AG04449 (cell line): Measurements from ENCODE around the gene PPP2R2B.

Experiments used
- CTCF ChIA-PET: fragments of 350-600 bp; formaldehyde crosslinking; extraction: SDS; loops from one replicate; lab custom pipeline; 2021; ENCODE audit warnings: antibody characterized with exemption; lab: Yijun Ruan, JAX
- POLR2A ChIA-PET: fragments of 400-600, 350-600 bp; formaldehyde crosslinking; extraction: SDS; loops from one replicate; lab custom pipeline; 2020; ENCODE audit warnings: antibody characterized with exemption, inconsistent platforms; lab: Yijun Ruan, JAX
- DNase-seq: peaks from one replicate; pipeline ENCODE4 v3.0.0-alpha.2; 2010; ENCODE audit warnings: low read depth, low spot score
- H3K4me3 ChIP-seq: 2 replicates; pipeline ENCODE4 v1.5.1; 2011; ENCODE audit warnings: low read depth, mild to moderate bottlenecking, control low read depth, low read length
- CTCF ChIP-seq: IDR thresholded peaks from one replicate; pipeline ENCODE4 v1.5.1; 2011; ENCODE audit warnings: mild to moderate bottlenecking, moderate library complexity, low read length, control low read depth, inconsistent platforms; ENCODE audit not compliant: insufficient read depth; ENCODE audit errors: missing control alignments

The PPP2R2B gene

GRCh38 chr5:146880966-146881365, 2.4 kb upstream of the PPP2R2B start:
- ChIA-PET POLR2A (no interaction called here), CTCF (no interaction called here)
- no peak for TF ChIP-seq CTCF
- no peak for DNase-seq
- H3K4me3 ChIP-seq, result no peak overlapping the region

- CTCF ChIA-PET, result no interaction called here
- POLR2A ChIA-PET, result no interaction called here
- H3K4me3 ChIP-seq, result peak overlapping the region; percentile 61
- DNase-seq, result no peak
- TF ChIP-seq CTCF, result no peak
Measured at GRCh38 chr5:146877783-146878475, 628 bp downstream of the PPP2R2B start.

- CTCF ChIA-PET, result no interaction called here
- POLR2A ChIA-PET, result no interaction called here
- H3K4me3 ChIP-seq, result peak overlapping the region; percentile 61
- DNase-seq, result no peak
- no peak for TF ChIP-seq CTCF
Measured at GRCh38 chr5:146877178-146877681, 1.3 kb downstream of the PPP2R2B start.

- POLR2A ChIA-PET, result no interaction called here
- no peak for DNase-seq
- no peak overlapping the region for H3K4me3 ChIP-seq
- CTCF ChIA-PET, result no interaction called here
- TF ChIP-seq CTCF, result no peak
Measured at GRCh38 chr5:146873186-146873917, 5.2 kb downstream of the PPP2R2B start.

- no peak for TF ChIP-seq CTCF
- CTCF ChIA-PET, result no interaction called here
- POLR2A ChIA-PET, result no interaction called here
- H3K4me3 ChIP-seq, result no peak overlapping the region
- DNase-seq, result no peak
Measured at GRCh38 chr5:146872188-146872587, 6.4 kb downstream of the PPP2R2B start.

- DNase-seq, result no peak
- ChIA-PET POLR2A (no interaction called here), CTCF (no interaction called here)
- no peak overlapping the region for H3K4me3 ChIP-seq
- no peak for TF ChIP-seq CTCF
Measured at GRCh38 chr5:146867996-146868708, 10.4 kb downstream of the PPP2R2B start.
